Measurements from ENCODE around the gene FOXD3. TPM values are rescaled to one million over a fixed set of nuclear protein-coding genes. Genes with fewer than 3 reads are reported as not detected.

FOXD3 gene
- total RNA-seq, 1 experiment from 2014 or later, result not detected

DNA sequence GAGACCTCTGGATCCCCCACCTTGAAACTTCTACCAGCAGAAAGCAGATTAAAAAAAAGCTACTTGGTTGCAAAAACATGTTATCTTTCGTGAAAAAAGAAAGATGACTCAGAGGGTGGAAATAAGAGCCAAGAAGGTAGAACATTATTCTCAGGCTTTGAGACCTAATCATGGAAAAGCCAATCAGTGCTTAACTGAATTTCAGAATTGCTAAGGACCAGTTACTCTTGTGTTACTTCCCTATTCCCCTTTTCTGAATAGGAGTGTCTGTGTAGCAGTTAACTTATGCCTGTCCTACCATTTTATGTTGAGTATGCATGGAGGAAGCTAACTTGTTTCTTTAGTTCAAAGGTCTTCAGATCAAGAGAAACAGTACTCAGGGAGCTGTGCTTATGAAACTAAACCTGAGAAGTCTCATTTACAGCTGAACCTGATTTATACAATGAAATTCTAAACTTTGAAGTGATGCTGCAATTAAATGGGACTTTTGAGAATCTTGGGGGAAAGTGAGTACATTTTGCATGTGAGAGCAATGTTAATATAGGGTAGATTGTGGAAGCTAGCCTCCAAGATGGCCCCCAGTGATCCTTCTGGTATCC, 15.1 kb upstream of the FOXD3 start:
- BruUV-seq (replicated peaks), result no TSS peak
- Mint-ChIP-seq H3K9me3 (ENCODE audit: unreplicated experiment) (peaks cover 4% of the 10 kb centered on the region), H3K4me3 (ENCODE audit: unreplicated experiment) (no peak overlapping the region), H3K36me3 (ENCODE audit: insufficient read depth, unreplicated experiment) (no peaks in the 10 kb centered on the region), H3K27me3 (ENCODE audit: insufficient read depth, unreplicated experiment) (peaks cover 7% of the 10 kb centered on the region), H3K27ac (ENCODE audit: low read depth, unreplicated experiment) (no peak overlapping the region), H3K4me1 (ENCODE audit: insufficient read depth, unreplicated experiment) (no peaks in the 10 kb centered on the region)
- ChIA-PET POLR2A (no interaction called here), CTCF (interaction anchor here (0.9 to 1.0 kb wide), 2 partner anchors 9 to 21 kb away, joined by 3 to 4 read pairs; no protein-coding TSS in a partner anchor)
- DNase-seq (ENCODE audit: unreplicated experiment), result no peak
- intact Hi-C loops (cut with micrococcal nuclease), result no loop called here
- TF ChIP-seq, protein P1, sequence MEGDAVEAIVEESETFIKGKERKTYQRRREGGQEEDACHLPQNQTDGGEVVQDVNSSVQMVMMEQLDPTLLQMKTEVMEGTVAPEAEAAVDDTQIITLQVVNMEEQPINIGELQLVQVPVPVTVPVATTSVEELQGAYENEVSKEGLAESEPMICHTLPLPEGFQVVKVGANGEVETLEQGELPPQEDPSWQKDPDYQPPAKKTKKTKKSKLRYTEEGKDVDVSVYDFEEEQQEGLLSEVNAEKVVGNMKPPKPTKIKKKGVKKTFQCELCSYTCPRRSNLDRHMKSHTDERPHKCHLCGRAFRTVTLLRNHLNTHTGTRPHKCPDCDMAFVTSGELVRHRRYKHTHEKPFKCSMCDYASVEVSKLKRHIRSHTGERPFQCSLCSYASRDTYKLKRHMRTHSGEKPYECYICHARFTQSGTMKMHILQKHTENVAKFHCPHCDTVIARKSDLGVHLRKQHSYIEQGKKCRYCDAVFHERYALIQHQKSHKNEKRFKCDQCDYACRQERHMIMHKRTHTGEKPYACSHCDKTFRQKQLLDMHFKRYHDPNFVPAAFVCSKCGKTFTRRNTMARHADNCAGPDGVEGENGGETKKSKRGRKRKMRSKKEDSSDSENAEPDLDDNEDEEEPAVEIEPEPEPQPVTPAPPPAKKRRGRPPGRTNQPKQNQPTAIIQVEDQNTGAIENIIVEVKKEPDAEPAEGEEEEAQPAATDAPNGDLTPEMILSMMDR (IDR thresholded peaks at IDR 0.05; ENCODE audit: unreplicated experiment), result no peak

DNA sequence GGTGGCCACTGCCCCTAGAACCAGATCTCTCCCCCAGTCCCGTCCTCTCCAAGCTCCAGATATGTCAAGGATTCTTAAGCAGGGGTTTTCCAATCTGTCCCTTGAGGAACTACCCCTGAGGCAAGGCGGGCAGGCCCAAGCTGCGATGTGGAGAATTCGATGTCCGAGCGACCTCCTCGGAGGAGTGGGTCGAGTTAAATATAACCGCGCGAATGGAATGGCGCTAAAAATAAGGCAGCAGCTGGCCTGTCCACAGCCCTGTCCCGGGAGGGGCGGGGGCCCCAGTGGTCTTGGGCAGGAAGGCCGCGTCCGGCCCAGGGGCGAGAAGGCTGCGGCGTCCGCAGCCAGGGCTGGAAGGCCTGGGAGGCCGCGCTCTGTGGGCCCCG, 5.8 kb upstream of the FOXD3 start:
- no peak for DNase-seq (ENCODE audit: unreplicated experiment)
- no TSS peak for BruUV-seq (replicated peaks)
- ChIA-PET POLR2A (interaction anchor here (1.0 kb wide), 1 partner anchor 10 kb away, joined by 4 read pairs; no protein-coding TSS in a partner anchor), CTCF (interaction anchor here (0.6 to 1.7 kb wide), 14 partner anchors 9 to 477 kb away, joined by 3 to 8 read pairs (median 3); no protein-coding TSS in a partner anchor)
- intact Hi-C loops (cut with micrococcal nuclease), result loop anchor here (5.0 kb wide), 1 partner anchor 221 kb away; no protein-coding TSS in a partner anchor
- Mint-ChIP-seq H3K4me1 (ENCODE audit: insufficient read depth, unreplicated experiment) (no peaks in the 10 kb centered on the region), H3K27me3 (ENCODE audit: insufficient read depth, unreplicated experiment) (no peaks in the 10 kb centered on the region), H3K27ac (ENCODE audit: low read depth, unreplicated experiment) (no peak overlapping the region), H3K9me3 (ENCODE audit: unreplicated experiment) (peaks cover 9% of the 10 kb centered on the region), H3K4me3 (ENCODE audit: unreplicated experiment) (peak overlapping the region; percentile 52), H3K36me3 (ENCODE audit: insufficient read depth, unreplicated experiment) (no peaks in the 10 kb centered on the region)
- TF ChIP-seq, protein P1 (IDR thresholded peaks at IDR 0.05; ENCODE audit: unreplicated experiment), result no peak

DNA sequence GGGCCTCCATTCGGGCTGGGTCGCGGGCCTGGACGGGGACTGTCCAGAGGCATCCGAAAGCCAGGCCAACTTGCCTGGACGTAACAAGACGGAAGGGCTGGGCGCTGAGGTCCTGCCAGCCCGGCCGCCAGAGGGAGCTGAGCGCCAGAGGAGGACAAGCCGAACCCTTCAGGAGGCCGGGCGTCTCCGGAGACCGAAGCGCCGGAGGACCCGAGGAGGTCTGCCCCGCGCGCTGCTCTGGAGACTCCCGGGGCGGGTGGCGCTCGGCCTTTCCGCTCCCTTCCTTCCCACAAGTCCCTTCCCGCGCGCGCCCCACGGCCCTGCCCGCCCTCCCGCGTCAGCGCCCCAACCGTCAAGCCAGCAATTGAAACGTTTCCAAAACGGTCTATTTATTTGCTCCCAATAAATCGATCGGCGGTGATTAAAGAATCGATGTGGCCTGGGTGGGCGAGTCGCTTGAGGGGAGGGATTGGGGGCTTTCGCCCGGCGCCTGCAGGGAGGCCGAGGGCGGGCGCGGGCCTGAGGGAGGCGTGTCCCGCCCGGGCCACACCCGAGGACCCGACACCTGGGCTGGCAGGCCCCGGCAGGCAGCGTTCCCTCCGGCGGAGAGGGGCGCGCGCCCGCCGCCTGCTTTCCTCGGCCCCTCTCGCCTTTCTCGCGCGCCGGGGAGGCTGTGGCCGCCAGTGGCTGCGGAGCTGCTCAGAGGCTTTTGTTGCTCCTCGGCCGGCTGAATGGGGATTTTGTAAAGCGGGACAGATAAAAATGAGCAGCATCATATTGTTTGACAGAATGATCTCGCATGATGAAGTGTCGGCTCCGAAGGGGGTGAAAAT, 5.2 kb upstream of the FOXD3 start:
- H3K27me3 Mint-ChIP-seq (ENCODE audit: insufficient read depth, unreplicated experiment), result no peaks in the 10 kb centered on the region
- peak overlapping the region; percentile 52 for H3K4me3 Mint-ChIP-seq (ENCODE audit: unreplicated experiment)
- ChIA-PET CTCF (interaction anchor here (0.6 to 1.7 kb wide), 11 partner anchors 11 to 381 kb away, joined by 3 to 7 read pairs (median 3); no protein-coding TSS in a partner anchor), POLR2A (interaction anchor here (1.0 kb wide), 1 partner anchor 10 kb away, joined by 4 read pairs; no protein-coding TSS in a partner anchor)
- intact Hi-C loops (cut with micrococcal nuclease), result loop anchor here (1.0 to 5.0 kb wide), 2 partner anchors 124 to 220 kb away; no protein-coding TSS in a partner anchor
- no peaks in the 10 kb centered on the region for H3K36me3 Mint-ChIP-seq (ENCODE audit: insufficient read depth, unreplicated experiment)
- no peaks in the 10 kb centered on the region for H3K4me1 Mint-ChIP-seq (ENCODE audit: insufficient read depth, unreplicated experiment)
- H3K9me3 Mint-ChIP-seq (ENCODE audit: unreplicated experiment), result peaks cover 9% of the 10 kb centered on the region
- TF ChIP-seq, protein P1 (IDR thresholded peaks at IDR 0.05; ENCODE audit: unreplicated experiment), result peak; percentile 57
- H3K27ac Mint-ChIP-seq (ENCODE audit: low read depth, unreplicated experiment), result no peak overlapping the region
- no TSS peak for BruUV-seq (replicated peaks)
- DNase-seq (ENCODE audit: unreplicated experiment), result peak; percentile 65

DNA sequence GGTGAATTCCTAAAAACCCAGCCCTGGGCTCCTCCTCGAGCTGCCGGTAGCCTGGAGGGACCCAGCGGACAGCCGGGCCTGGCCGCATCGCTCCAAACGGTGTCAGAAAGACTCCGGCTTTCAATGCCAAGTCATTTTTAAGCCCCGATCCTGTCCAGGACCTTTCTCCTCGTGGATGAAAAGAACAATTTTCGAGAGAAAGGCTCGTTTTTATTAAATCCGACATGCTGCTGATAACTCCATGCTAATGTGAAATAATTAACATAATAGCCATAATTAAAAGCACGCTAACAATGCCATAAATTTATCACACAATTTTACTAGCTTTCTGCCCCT, 4.6 kb upstream of the FOXD3 start:
- Mint-ChIP-seq H3K4me1 (ENCODE audit: insufficient read depth, unreplicated experiment) (no peaks in the 10 kb centered on the region), H3K27me3 (ENCODE audit: insufficient read depth, unreplicated experiment) (no peaks in the 10 kb centered on the region), H3K4me3 (ENCODE audit: unreplicated experiment) (peak overlapping the region; percentile 52), H3K36me3 (ENCODE audit: insufficient read depth, unreplicated experiment) (no peaks in the 10 kb centered on the region), H3K27ac (ENCODE audit: low read depth, unreplicated experiment) (no peak overlapping the region), H3K9me3 (ENCODE audit: unreplicated experiment) (peaks cover 9% of the 10 kb centered on the region)
- POLR2A ChIA-PET, result no interaction called here
- DNase-seq (ENCODE audit: unreplicated experiment), result no peak
- BruUV-seq (replicated peaks), result no TSS peak
- TF ChIP-seq, protein P1 (IDR thresholded peaks at IDR 0.05; ENCODE audit: unreplicated experiment), result no peak
- intact Hi-C loops (cut with micrococcal nuclease), result loop anchor here (1.0 to 5.0 kb wide), 2 partner anchors 124 to 220 kb away; no protein-coding TSS in a partner anchor
- CTCF ChIA-PET, result interaction anchor here (0.7 to 1.6 kb wide), 4 partner anchors 14 to 234 kb away, joined by 3 to 7 read pairs (median 3); no protein-coding TSS in a partner anchor
